ENCODE results near the gene P2RY1. TPM values are rescaled to one million over a fixed set of nuclear protein-coding genes. Genes with fewer than 3 reads are reported as not detected.

P2RY1 gene
- total RNA-seq, 1 experiment from 2014 or later: 1.7 TPM

- intact Hi-C loops (cut with micrococcal nuclease): no loop called here
- H3K9ac ChIP-seq (ENCODE audit: low read length): no peak overlapping the region
- ChIA-PET CTCF (no interaction called here), RAD21 (ENCODE audit: low non-redundant PET in 1 of 2, low total read pairs in 2 of 2, uncharacterized antibody in 2 of 2, unreplicated experiment in 2 of 2) (no interaction called here), POLR2A (interaction anchor here (1.4 kb wide), 1 partner anchor 11 kb away, joined by 7 read pairs; the partner anchor contains the start of gene P2RY1)
- DNase-seq (ENCODE audit: low read depth, low spot score) (no peak), ATAC-seq (no peak)
- no peaks in the 10 kb centered on the region for H3K79me2 ChIP-seq (ENCODE audit: insufficient read depth, low read length)
- H3K4me2 ChIP-seq (ENCODE audit: low read length): no peak overlapping the region
- H3K9me3 ChIP-seq (ENCODE audit: control insufficient read depth in 1 of 2, insufficient read depth in 1 of 2, low read depth in 1 of 2, low read length in 2 of 2): no peaks in the 10 kb centered on the region
- H3K27me3 ChIP-seq (ENCODE audit: insufficient read depth, low read length): no peaks in the 10 kb centered on the region
- no TSS peak for BruUV-seq (replicated peaks)
- no peaks in the 10 kb centered on the region for H4K20me1 ChIP-seq (ENCODE audit: insufficient read depth)
- H3K4me1 ChIP-seq (ENCODE audit: control insufficient read depth in 1 of 2, insufficient read depth in 2 of 2, low read length in 2 of 2): no peaks in the 10 kb centered on the region
- no peaks in the 10 kb centered on the region for H3K36me3 ChIP-seq (ENCODE audit: control insufficient read depth in 1 of 2, insufficient read depth in 2 of 2, low read length in 2 of 2)
- TF ChIP-seq SIN3A (IDR thresholded peaks at IDR 0.05; ENCODE audit: low read depth) (no peak), REST (IDR thresholded peaks at IDR 0.05; ENCODE audit: low read depth) (no peak), ELF1 (IDR thresholded peaks at IDR 0.05; ENCODE audit: borderline replicate concordance, low read depth) (no peak), YY1 (IDR thresholded peaks at IDR 0.05; ENCODE audit: extremely low read depth, insufficient replicate concordance, low read depth, low read length) (no peak), TCF7L2 (IDR thresholded peaks at IDR 0.05; ENCODE audit: borderline replicate concordance, extremely low read depth, insufficient read depth, insufficient read length) (no peak)
- H3K9me2 ChIP-seq (ENCODE audit: insufficient read depth): no peaks in the 10 kb centered on the region
- H3K4me3 ChIP-seq (replicated peaks in 1 of 2; ENCODE audit: low read depth in 1 of 2, low read length in 2 of 2): no peak overlapping the region
- no peak overlapping the region for H3K27ac ChIP-seq (ENCODE audit: low read depth, low read length)
- H2AFZ ChIP-seq (ENCODE audit: low read depth, low read length, poor library complexity, severe bottlenecking): no peak overlapping the region
Measured at GRCh38 chr3:152823781-152824180, 11.2 kb upstream of the P2RY1 start.

- Histone ChIP-seq H3K4me1 (ENCODE audit: control insufficient read depth in 1 of 2, insufficient read depth in 2 of 2, low read length in 2 of 2) (no peaks in the 10 kb centered on the region), H3K4me3 (replicated peaks in 1 of 2; ENCODE audit: low read depth in 1 of 2, low read length in 2 of 2) (no peak overlapping the region), H3K9ac (ENCODE audit: low read length) (no peak overlapping the region), H4K20me1 (ENCODE audit: insufficient read depth) (no peaks in the 10 kb centered on the region), H3K27ac (ENCODE audit: low read depth, low read length) (no peak overlapping the region), H3K9me2 (ENCODE audit: insufficient read depth) (no peaks in the 10 kb centered on the region), H3K36me3 (ENCODE audit: control insufficient read depth in 1 of 2, insufficient read depth in 2 of 2, low read length in 2 of 2) (no peaks in the 10 kb centered on the region), H3K27me3 (ENCODE audit: insufficient read depth, low read length) (no peaks in the 10 kb centered on the region), H3K4me2 (ENCODE audit: low read length) (no peak overlapping the region), H3K9me3 (ENCODE audit: control insufficient read depth in 1 of 2, insufficient read depth in 1 of 2, low read depth in 1 of 2, low read length in 2 of 2) (no peaks in the 10 kb centered on the region), H3K79me2 (ENCODE audit: insufficient read depth, low read length) (no peaks in the 10 kb centered on the region), H2AFZ (ENCODE audit: low read depth, low read length, poor library complexity, severe bottlenecking) (no peak overlapping the region)
- ChIA-PET RAD21 (ENCODE audit: low non-redundant PET in 1 of 2, low total read pairs in 2 of 2, uncharacterized antibody in 2 of 2, unreplicated experiment in 2 of 2) (no interaction called here), POLR2A (no interaction called here), CTCF (no interaction called here)
- DNase-seq (ENCODE audit: low read depth, low spot score) (no peak), ATAC-seq (no peak)
- no peak for TF ChIP-seq CEBPB (IDR thresholded peaks at IDR 0.05; ENCODE audit: low read depth)
- no peak for TF ChIP-seq REST (IDR thresholded peaks at IDR 0.05; ENCODE audit: low read depth)
- intact Hi-C loops (cut with micrococcal nuclease): no loop called here
- no TSS peak for BruUV-seq (replicated peaks)
Measured at GRCh38 chr3:152825566-152825965, 9.4 kb upstream of the P2RY1 start.
